H1 (cell line): ENCODE measurements around the gene KIF2C. TPM values are rescaled to one million over a fixed set of nuclear protein-coding genes. Genes with fewer than 3 reads are reported as not detected.
A peak's percentile ranks its signal among the peaks of the same experiment; 100 is the strongest.

Experiments used
- CTCF ChIA-PET: fragments of 300-600 bp; sonication (Branson Sonifier 250); formaldehyde crosslinking; loops from one replicate; lab custom pipeline; 2021; ENCODE audit not compliant: partially characterized antibody; lab: Charles Lee
- POLR2A ChIA-PET: fragments of 300-600 bp; sonication (Branson Sonifier 250); formaldehyde crosslinking; loops from one replicate; lab custom pipeline; 2021; ENCODE audit warnings: inconsistent platforms; ENCODE audit not compliant: partially characterized antibody; lab: Charles Lee
- DNase-seq, 2 experiments: peaks; one replicate each; pipeline versions ENCODE4 v3.0.0 to v3.0.0-alpha.2; 2010 to 2022; ENCODE audit warnings: low spot score in 2 of 2, low read depth in 1 of 2, mixed read lengths in 1 of 2
- FAIRE-seq: peaks from 2 replicates; lab custom pipeline; 2011; peaks lifted over from hg19 to GRCh38; lab: Jason Lieb, UNC
- H2AFZ ChIP-seq: 2 replicates; pipeline ENCODE4 v1.8.1; 2012; ENCODE audit warnings: low read length, inconsistent platforms
- H2AK5ac ChIP-seq: 2 replicates; pipeline ENCODE4 v1.6.1; 2013; ENCODE audit warnings: low read depth, low read length
- H2BK120ac ChIP-seq: replicated peaks from 2 replicates; pipeline ENCODE3; 2013; ENCODE audit warnings: low read depth, low read length, inconsistent platforms
- H2BK12ac ChIP-seq: 2 replicates; pipeline ENCODE4 v1.6.1; 2013; ENCODE audit warnings: low read depth, low read length
- H2BK15ac ChIP-seq: 2 replicates; pipeline ENCODE4 v1.6.1; 2013; ENCODE audit warnings: low read length
- H2BK20ac ChIP-seq: 2 replicates; pipeline ENCODE4 v1.6.1; 2013; ENCODE audit warnings: low read length
- H2BK5ac ChIP-seq: 2 replicates; pipeline ENCODE4 v1.6.1; 2013; ENCODE audit warnings: low read depth, low read length
- H3K14ac ChIP-seq: 2 replicates; pipeline ENCODE4 v1.6.1; 2013; ENCODE audit warnings: inconsistent platforms; ENCODE audit not compliant: insufficient read length
- H3K18ac ChIP-seq: 2 replicates; pipeline ENCODE4 v1.6.1; 2013; ENCODE audit warnings: low read length; ENCODE audit errors: extremely low read depth
- H3K23ac ChIP-seq: 2 replicates; pipeline ENCODE4 v1.6.1; 2013; ENCODE audit warnings: inconsistent platforms; ENCODE audit not compliant: insufficient read length
- H3K23me2 ChIP-seq: 2 replicates; pipeline ENCODE4 v1.6.1; 2013; ENCODE audit warnings: low read depth, low read length
- H3K27ac ChIP-seq: 2 replicates; pipeline ENCODE4 v1.6.1; 2011; ENCODE audit warnings: low read depth, low read length, inconsistent platforms
- H3K27me3 ChIP-seq, 4 experiments: replicated peaks in 1 of 4; 1 replicate in 1 of 4; 2 replicates in 3 of 4; pipeline versions ENCODE4 v1.6.1 to v1.8.1; 2011 to 2013; ENCODE audit warnings: low read length in 3 of 4, mild to moderate bottlenecking in 3 of 4, inconsistent platforms in 2 of 4, mixed read lengths in 2 of 4, moderate library complexity in 1 of 4; ENCODE audit not compliant: control insufficient read depth in 3 of 4, insufficient read depth in 3 of 4; ENCODE audit errors: extremely low read depth in 1 of 4
- H3K36me3 ChIP-seq, 4 experiments: 2 replicates each; pipeline versions ENCODE4 v1.6.1 to v1.8.1; 2011 to 2013; ENCODE audit warnings: mild to moderate bottlenecking in 4 of 4, low read length in 3 of 4, moderate library complexity in 2 of 4, control low read depth in 1 of 4, inconsistent platforms in 1 of 4; ENCODE audit not compliant: insufficient read depth in 4 of 4, control insufficient read depth in 2 of 4
- H3K4ac ChIP-seq: replicated peaks from 2 replicates; pipeline ENCODE3; 2013; ENCODE audit warnings: low read length, low read depth, mixed read lengths, inconsistent platforms; ENCODE audit not compliant: insufficient read length
- H3K4me1 ChIP-seq, 4 experiments: replicated peaks in 1 of 4; 1 replicate in 1 of 4; 2 replicates in 3 of 4; pipeline versions ENCODE4 v1.6.1 to v1.8.1; 2011 to 2013; ENCODE audit warnings: low read length in 3 of 4, inconsistent platforms in 2 of 4, mixed read lengths in 1 of 4; ENCODE audit not compliant: insufficient read depth in 4 of 4, control insufficient read depth in 3 of 4
- H3K4me2 ChIP-seq, 2 experiments: 2 replicates each; pipeline versions ENCODE4 v1.6.1 to v1.8.1; 2011 to 2013; ENCODE audit warnings: low read depth in 2 of 2, low read length in 2 of 2, control low read depth in 1 of 2, inconsistent platforms in 1 of 2, mild to moderate bottlenecking in 1 of 2; ENCODE audit not compliant: insufficient read depth in 1 of 2
- H3K4me3 ChIP-seq, 4 experiments: fragments of 200-600, 300-600 bp in 1 of 4; sonication (generic), shearing (Covaris generic), sonication (Bioruptor Twin) in 1 of 4; 2 replicates each; pipeline versions ENCODE4 v1.5.1 to v1.8.1; 2011 to 2016; ENCODE audit warnings: low read length in 4 of 4, low read depth in 3 of 4, control low read depth in 2 of 4, inconsistent platforms in 2 of 4, mild to moderate bottlenecking in 2 of 4, mixed read lengths in 1 of 4, moderate library complexity in 1 of 4; ENCODE audit not compliant: insufficient read depth in 2 of 4; ENCODE audit errors: extremely low read depth in 1 of 4
- H3K56ac ChIP-seq: replicated peaks from 2 replicates; pipeline ENCODE3; 2013; ENCODE audit warnings: low read depth, mild to moderate bottlenecking, mixed read lengths, low read length, inconsistent platforms; ENCODE audit not compliant: insufficient read length
- H3K79me1 ChIP-seq: 2 replicates; pipeline ENCODE4 v1.6.1; 2013; ENCODE audit warnings: low read depth, low read length, control low read depth
- H3K79me2 ChIP-seq, 2 experiments: 2 replicates each; pipeline versions ENCODE4 v1.6.1 to v1.8.1; 2012 to 2013; ENCODE audit warnings: low read length in 2 of 2, mild to moderate bottlenecking in 2 of 2, inconsistent platforms in 1 of 2; ENCODE audit not compliant: insufficient read depth in 2 of 2, control insufficient read depth in 1 of 2
- H3K9ac ChIP-seq, 4 experiments: replicated peaks in 1 of 4; 1 replicate in 1 of 4; 2 replicates in 3 of 4; pipeline versions ENCODE4 v1.6.1 to v1.8.1; 2011 to 2013; ENCODE audit warnings: low read depth in 3 of 4, low read length in 3 of 4, control low read depth in 2 of 4, mild to moderate bottlenecking in 2 of 4, moderate library complexity in 2 of 4, inconsistent platforms in 1 of 4; ENCODE audit errors: extremely low read depth in 1 of 4
- H3K9me3 ChIP-seq, 2 experiments: 2 replicates each; pipeline versions ENCODE4 v1.6.1 to v1.8.1; 2012 to 2013; ENCODE audit warnings: mild to moderate bottlenecking in 2 of 2, moderate library complexity in 2 of 2, control low read depth in 1 of 2, inconsistent platforms in 1 of 2, low read depth in 1 of 2, low read length in 1 of 2, mixed read lengths in 1 of 2; ENCODE audit not compliant: insufficient read depth in 2 of 2
- H4K20me1 ChIP-seq, 2 experiments: replicated peaks in 1 of 2; 2 replicates each; pipeline versions ENCODE3 to v1.8.1; 2011 to 2013; ENCODE audit warnings: inconsistent platforms in 2 of 2, low read length in 2 of 2, mild to moderate bottlenecking in 1 of 2; ENCODE audit not compliant: insufficient read depth in 2 of 2, control insufficient read depth in 1 of 2
- H4K5ac ChIP-seq: 2 replicates; pipeline ENCODE4 v1.6.1; 2013; ENCODE audit warnings: low read length, low read depth, mixed read lengths, inconsistent platforms; ENCODE audit not compliant: insufficient read length
- H4K8ac ChIP-seq: 2 replicates; pipeline ENCODE4 v1.8.0; 2013; ENCODE audit warnings: mild to moderate bottlenecking, moderate library complexity, low read length, inconsistent platforms; ENCODE audit not compliant: insufficient read depth; ENCODE audit errors: extremely low read depth
- H4K91ac ChIP-seq: replicated peaks from 2 replicates; pipeline ENCODE3; 2013; ENCODE audit warnings: low read length, mixed read lengths, inconsistent platforms; ENCODE audit not compliant: insufficient read length
- BACH1 ChIP-seq: IDR thresholded peaks from 2 replicates; pipeline ENCODE4 v1.6.1; 2012; ENCODE audit warnings: low read length, improper control_type of control experiment
- CHD2 ChIP-seq: IDR thresholded peaks from 2 replicates; pipeline ENCODE4 v1.6.1; 2012; ENCODE audit warnings: low read length, improper control_type of control experiment
- EP300 ChIP-seq, 2 experiments: IDR thresholded peaks; 1 replicate in 1 of 2; 2 replicates in 1 of 2; pipeline ENCODE4 v1.6.1; 2011 to 2012; ENCODE audit warnings: low read depth in 2 of 2, low read length in 2 of 2, mild to moderate bottlenecking in 2 of 2, borderline replicate concordance in 1 of 2, inconsistent platforms in 1 of 2, moderate library complexity in 1 of 2
- EZH2 ChIP-seq: fragments of 200-600 bp; sonication (generic); IDR thresholded peaks from 2 replicates; pipeline ENCODE4 v1.7.1; 2012; ENCODE audit warnings: low read depth, mild to moderate bottlenecking, moderate library complexity, low read length, inconsistent platforms; ENCODE audit not compliant: severe bottlenecking
- GABPA ChIP-seq: IDR thresholded peaks from 2 replicates; pipeline ENCODE4 v1.6.1; 2011; ENCODE audit warnings: mild to moderate bottlenecking, low read length, moderate library complexity, borderline replicate concordance; ENCODE audit not compliant: insufficient read depth
- JUND ChIP-seq: IDR thresholded peaks from 2 replicates; pipeline ENCODE4 v1.6.1; 2011; ENCODE audit warnings: mild to moderate bottlenecking, improper control_type of control experiment, low read length
- KDM5A ChIP-seq: fragments of 200-600 bp; IDR thresholded peaks from 2 replicates; pipeline ENCODE4 v1.7.1; 2012; ENCODE audit warnings: mild to moderate bottlenecking, low read length, inconsistent platforms, mixed read lengths
- SP2 ChIP-seq: IDR thresholded peaks from 2 replicates; pipeline ENCODE4 v1.6.1; 2012; ENCODE audit warnings: mild to moderate bottlenecking, low read length, inconsistent platforms
- TBP ChIP-seq: IDR thresholded peaks from 2 replicates; pipeline ENCODE4 v1.6.1; 2011; ENCODE audit warnings: low read depth, low read length, improper control_type of control experiment
- WGBS, 2 experiments: shearing (Covaris generic) in 1 of 2; methylation state at CpG; one replicate each; pipeline versions ENCODE4 v1.1.6 to v1.1.7; 2013 to 2015; ENCODE audit warnings: low lambda C conversion rate in 2 of 2, mixed read lengths in 2 of 2, inconsistent platforms in 1 of 2, low coverage in 1 of 2, missing lambda C conversion rate in 1 of 2; ENCODE audit not compliant: insufficient replicate concordance in 2 of 2, insufficient coverage in 1 of 2, insufficient read length in 1 of 2; ENCODE audit errors: extremely low coverage in 1 of 2, missing lambda C conversion rate in 1 of 2; 5-methylcytosine and 5-hydroxymethylcytosine counted together
- polyA plus RNA-seq, 7 experiments: library from polyadenylated mRNA; depleted of rRNA in 3 of 7; stranded (reverse) in 5 of 7; unstranded in 2 of 7; fragments of >200 nt in 5 of 7; fragments of 200-250 nt in 2 of 7; gene quantifications; 1 replicate in 5 of 7; 2 replicates in 1 of 7; 4 replicates in 1 of 7; pipeline versions ENCODE4 v1.2.1 to v1.2.3, GENCODE V29; 2011 to 2013; ENCODE audit warnings: missing spikeins in 2 of 7, mixed read lengths in 2 of 7
- total RNA-seq: library from RNA; stranded (reverse); fragmentation: NEBNext Ultra II Directional; extraction: Animal tissue kit (Norgen Biotek cat#: 25700); gene quantifications from 2 replicates; pipeline ENCODE4 v1.2.1, GENCODE V29; 2021

KIF2C gene
- total and polyA plus RNA-seq, 2 of the 8 experiments (the other 6 are each of a cell fraction or from before 2014, with no cell fraction given) = 41.8 to 68.1 TPM

DNA sequence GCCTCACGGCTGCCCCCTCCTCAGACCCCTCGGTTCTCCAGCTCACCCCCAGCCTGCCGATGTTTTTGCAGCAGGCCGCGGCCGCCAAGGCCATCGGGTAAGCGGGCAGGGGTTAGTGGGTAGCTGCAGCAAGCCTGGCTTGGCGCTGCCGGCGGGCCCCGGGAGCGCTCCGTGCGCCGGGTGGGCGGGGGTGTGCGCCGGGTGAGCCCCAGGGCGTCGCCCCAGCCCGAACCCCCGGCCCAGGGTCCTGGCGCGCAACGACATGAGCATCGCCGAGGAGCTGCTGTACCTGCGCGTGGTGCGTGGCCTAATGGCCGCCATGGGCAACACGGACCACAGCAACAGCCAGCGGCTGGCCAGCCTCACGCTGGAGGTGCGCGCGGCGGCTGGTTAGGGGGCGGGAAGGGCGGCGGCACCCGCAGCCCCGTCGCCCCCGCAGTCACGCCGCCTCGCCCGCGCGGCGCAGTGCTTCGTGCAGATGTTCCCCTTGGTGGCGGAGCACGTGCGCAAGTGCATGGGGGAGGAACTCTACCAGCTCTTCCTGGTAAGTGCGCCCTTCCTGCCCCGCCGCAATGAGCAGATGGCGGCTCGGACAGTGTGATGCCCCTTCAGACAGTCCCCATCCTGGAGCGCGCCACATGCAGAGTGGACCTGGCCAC is 15.2 kb upstream of the KIF2C start:
- Histone ChIP-seq H3K9ac (no peak overlapping the region; a peak in 2 of 7 replicates), H3K79me1 (no peaks in the 10 kb centered on the region), H3K9me3 (no peaks in the 10 kb centered on the region), H4K5ac (no peak overlapping the region), H3K18ac (no peak overlapping the region), H4K8ac (peak overlapping the region; percentile 14; the same call in 1 of the 2 replicates), H3K27me3 (no peaks in the 10 kb centered on the region), H3K14ac (no peak overlapping the region), H3K4me2 (no peak overlapping the region), H3K23ac (no peak overlapping the region), H2BK5ac (no peak overlapping the region; the same call in 1 of the 2 replicates), H2BK12ac (no peak overlapping the region), H2BK20ac (no peak overlapping the region), H2BK120ac (no peak overlapping the region), H3K27ac (no peak overlapping the region), H3K79me2 (no peaks in the 10 kb centered on the region), H2AFZ (peak overlapping the region; percentile 6; the same call in 1 of the 2 replicates), H2AK5ac (no peak overlapping the region), H3K4me1 (peaks cover 0 to 1% (median 0%) of the 10 kb centered on the region in 4 experiments; a peak in 3 of 7 replicates), H4K20me1 (no peaks in the 10 kb centered on the region), H3K4me3 (no peak overlapping the region), H3K56ac (no peak overlapping the region), H3K23me2 (no peaks in the 10 kb centered on the region), H3K4ac (no peak overlapping the region), H2BK15ac (peak overlapping the region; percentile 72; the same call in 1 of the 2 replicates), H3K36me3 (no peaks in the 10 kb centered on the region), H4K91ac (peak overlapping the region; percentile 44)
- 94% methylated on average over 14 of the region's 64 CpGs; no CpG with 5 or more reads in 1 of the 2 experiments for WGBS, 2 experiments
- CTCF ChIA-PET = interaction anchor here (1.0 to 1.4 kb wide), 4 partner anchors 10 to 115 kb away, joined by 3 to 4 read pairs (median 3); no protein-coding TSS in a partner anchor
- POLR2A ChIA-PET = interaction anchor here (0.5 to 22.5 kb wide), 6 partner anchors 8 to 96 kb away, joined by 3 to 428 read pairs (median 64); partner anchors contain the start of genes BEST4, RNU5D-1 and RPS8
- DNase-seq = no peak
- FAIRE-seq = no peak
- TF ChIP-seq JUND = no peak
- TF ChIP-seq TBP = no peak
- no peak for TF ChIP-seq SP2
- TF ChIP-seq GABPA = no peak
- TF ChIP-seq EZH2 = no peak
- no peak for TF ChIP-seq BACH1
- no peak for TF ChIP-seq EP300 (IDR thresholded peaks at IDR 0.05; ENCODE audit: borderline replicate concordance in 1 of 2, low read depth in 2 of 2, low read length in 2 of 2)
- TF ChIP-seq CHD2 = no peak
- TF ChIP-seq KDM5A = no peak
